ENCODE results near the gene KCNC2. TPM values are rescaled to one million over a fixed set of nuclear protein-coding genes. Genes with fewer than 3 reads are reported as not detected.

Gene KCNC2
- total RNA-seq, 1 donor from 2014 or later, result 0.20 TPM

GRCh38 chr12:75048767-75049166 lies 160.9 kb downstream of the KCNC2 start:
- no peak for DNase-seq

GRCh38 chr12:75047885-75048525 lies 161.6 kb downstream of the KCNC2 start:
- DNase-seq, result no peak

GRCh38 chr12:75042125-75042524 lies 167.5 kb downstream of the KCNC2 start:
- no peak for DNase-seq

GRCh38 chr12:75041472-75041871 lies 168.2 kb downstream of the KCNC2 start:
- DNase-seq, result no peak

- DNase-seq, result no peak
Observed at GRCh38 chr12:75020068-75020557, 189.5 kb downstream of the KCNC2 start.

- DNase-seq, result no peak
Observed at GRCh38 chr12:75011120-75011519, 198.5 kb downstream of the KCNC2 start.

- DNase-seq, result no peak
Observed at GRCh38 chr12:75007133-75007532, 202.5 kb downstream of the KCNC2 start.

- no peak for DNase-seq
Observed at GRCh38 chr12:75000120-75000519, 209.5 kb downstream of the KCNC2 start.

- no peak for DNase-seq
Observed at GRCh38 chr12:74999474-74999873, 210.2 kb downstream of the KCNC2 start.

Other genes with a start within 250 kb of the KCNC2 start
- gene CAPS2, start 120.5 kb upstream of the KCNC2 start, total RNA-seq, result 7.1 TPM
- gene GLIPR1L1, start 124.8 kb upstream of the KCNC2 start, total RNA-seq, result not detected
- 2.1 TPM for gene GLIPR1L2, start 181.2 kb upstream of the KCNC2 start, total RNA-seq